ENCODE results near the gene ANKRD63. TPM values are rescaled to one million over a fixed set of nuclear protein-coding genes. Genes with fewer than 3 reads are reported as not detected.

The ANKRD63 gene
- polyA plus RNA-seq, 1 donor: 0.16 TPM

DNA sequence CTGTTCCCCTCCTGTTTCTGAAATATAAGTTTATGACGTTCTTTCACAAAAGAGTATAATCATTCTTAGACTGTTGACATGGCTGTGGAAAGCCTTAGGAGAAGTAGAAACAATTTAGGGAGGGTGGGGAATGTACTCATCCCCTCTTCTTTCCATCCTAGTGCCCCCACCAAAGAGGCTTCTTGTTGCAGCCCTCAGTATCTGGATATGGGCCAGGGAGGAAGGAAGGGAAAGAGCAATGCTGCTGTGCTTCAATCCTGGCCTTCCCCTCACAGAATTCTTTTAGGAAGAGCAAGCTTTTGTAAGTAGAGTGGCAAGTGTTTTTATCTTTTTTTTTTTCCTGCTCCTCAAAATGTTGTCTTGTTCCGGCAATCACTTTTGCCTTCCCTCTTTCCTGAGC, 42.3 kb upstream of the ANKRD63 start:
- no peaks in the 10 kb centered on the region for H3K36me3 ChIP-seq (ENCODE audit: control insufficient read depth, insufficient read depth, low read length)
- no peaks in the 10 kb centered on the region for H3K9me3 ChIP-seq (ENCODE audit: control insufficient read depth, low read depth, low read length)
- H3K4me1 ChIP-seq (ENCODE audit: control insufficient read depth, insufficient read depth, low read length): peaks cover 6% of the 10 kb centered on the region
- peak overlapping the region; percentile 52 for H3K4me3 ChIP-seq (ENCODE audit: low read length)
- 83% methylated on average over 1 of the region's 2 CpGs for WGBS (ENCODE audit: insufficient coverage, low lambda C conversion rate)
- DNase-seq: no peak
- H3K27me3 ChIP-seq (ENCODE audit: control insufficient read depth, insufficient read depth, low read length): peaks cover 3% of the 10 kb centered on the region
- no peak overlapping the region for H3K27ac ChIP-seq (ENCODE audit: low read length)

DNA sequence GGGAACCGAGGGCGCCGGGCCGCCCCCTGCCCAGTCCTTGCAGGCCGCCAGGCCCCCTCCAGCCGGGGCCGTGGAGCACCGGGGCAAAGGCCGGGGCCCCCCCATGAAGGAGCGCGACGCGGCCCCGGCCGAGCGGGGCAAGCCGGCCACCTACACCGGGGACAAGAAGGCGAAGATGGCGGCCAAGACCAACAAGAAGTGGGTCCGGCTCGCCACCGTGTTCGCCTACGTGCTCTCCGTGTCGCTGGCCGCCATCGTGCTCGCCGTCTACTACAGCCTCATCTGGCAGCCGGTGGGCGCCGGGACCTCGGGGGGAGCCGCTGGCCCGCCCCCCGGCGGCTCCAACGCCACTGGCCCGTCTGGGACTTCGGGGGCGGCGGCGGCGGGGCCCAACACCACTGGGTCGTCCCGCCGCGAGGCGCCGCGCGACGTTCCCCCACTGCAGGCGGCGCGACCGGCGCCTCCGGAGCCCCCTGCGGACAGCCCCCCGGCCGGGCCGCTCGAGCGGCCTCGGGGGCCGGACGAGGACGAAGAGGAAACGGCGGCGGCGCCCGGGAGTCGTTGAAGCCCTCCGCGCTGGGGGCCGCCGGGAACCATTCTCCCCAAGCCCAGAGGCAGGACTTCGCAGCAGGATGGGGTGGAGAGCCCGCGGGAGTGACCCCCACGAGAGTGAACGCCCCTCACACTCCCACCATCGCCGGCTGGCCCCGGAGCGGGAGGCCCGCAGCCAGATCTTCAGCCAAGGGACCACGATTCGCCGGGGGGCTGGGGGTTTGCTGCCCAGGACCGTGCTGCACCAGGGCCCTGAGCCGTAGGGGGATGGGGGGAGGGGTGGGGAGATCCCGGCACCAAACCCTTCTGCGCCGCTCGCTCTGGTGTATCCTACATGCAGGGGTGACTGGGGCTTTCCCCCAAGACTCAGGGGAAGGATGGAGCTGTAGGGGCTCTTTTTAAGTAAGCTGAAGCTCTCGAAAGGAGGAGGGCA, 41.4 kb upstream of the ANKRD63 start:
- WGBS (ENCODE audit: insufficient coverage, low lambda C conversion rate): no CpG with 5 or more reads among the region's 101 CpGs
- Histone ChIP-seq H3K36me3 (ENCODE audit: control insufficient read depth, insufficient read depth, low read length) (no peaks in the 10 kb centered on the region), H3K4me1 (ENCODE audit: control insufficient read depth, insufficient read depth, low read length) (peaks cover 6% of the 10 kb centered on the region), H3K9me3 (ENCODE audit: control insufficient read depth, low read depth, low read length) (no peaks in the 10 kb centered on the region), H3K4me3 (ENCODE audit: low read length) (peak overlapping the region; percentile 52), H3K27me3 (ENCODE audit: control insufficient read depth, insufficient read depth, low read length) (peaks cover 3% of the 10 kb centered on the region), H3K27ac (ENCODE audit: low read length) (no peak overlapping the region)
- peak in 1 of 2 donors; percentile 43 for DNase-seq

DNA sequence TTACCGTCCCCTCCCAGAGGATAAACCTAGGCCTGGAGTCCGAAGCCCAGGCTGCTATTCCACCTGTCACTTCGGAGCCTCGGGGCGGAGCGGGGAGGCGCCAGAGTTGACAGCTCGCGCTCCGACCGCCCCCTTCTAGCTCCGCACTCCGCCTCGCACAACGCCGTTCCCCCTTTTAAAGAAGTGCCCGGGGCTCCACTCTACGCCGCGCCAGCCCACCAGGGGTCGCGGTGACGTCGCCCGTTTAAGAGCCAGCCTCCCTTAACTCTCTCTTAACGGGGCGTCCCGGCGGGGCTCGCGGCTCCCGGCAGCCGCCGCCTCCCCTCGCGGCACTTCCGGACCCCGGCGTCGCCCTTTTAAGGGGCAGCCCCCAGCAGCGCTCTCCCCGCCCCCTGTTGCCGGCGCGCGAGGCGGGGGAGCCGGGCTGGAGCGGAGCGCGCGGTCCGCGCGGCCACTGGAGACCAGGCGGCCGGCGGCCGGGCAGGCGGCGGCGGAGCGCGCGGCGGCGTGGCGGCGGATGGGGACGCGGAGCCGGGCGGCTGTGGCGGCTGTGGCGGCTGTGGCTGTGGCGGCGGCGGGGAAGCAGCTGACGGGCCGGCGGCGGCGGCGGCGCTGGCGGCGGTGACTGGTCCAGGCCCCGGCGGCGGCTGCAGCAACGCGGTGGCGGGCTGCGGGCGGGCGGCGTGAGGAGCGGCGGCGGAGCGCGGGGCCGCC, 40.5 kb upstream of the ANKRD63 start, which contains the start of gene INAFM2:
INAFM2 (plus strand) TSS at position 454 of the 714 bp plus-strand sequence. CDS start 364 bp downstream, outside the sequence.
- no CpG with 5 or more reads among the region's 103 CpGs for WGBS (ENCODE audit: insufficient coverage, low lambda C conversion rate)
- DNase-seq: peak; percentile 92 to 97
- Histone ChIP-seq H3K4me3 (ENCODE audit: low read length) (peak within 1 kb of the TSS; percentile 52), H3K27ac (ENCODE audit: low read length) (peak within 1 kb of the TSS; percentile 31), H3K27me3 (ENCODE audit: control insufficient read depth, insufficient read depth, low read length) (peaks cover 3% of the 10 kb centered on the region), H3K4me1 (ENCODE audit: control insufficient read depth, insufficient read depth, low read length) (peaks cover 6% of the 10 kb centered on the region), H3K36me3 (ENCODE audit: control insufficient read depth, insufficient read depth, low read length) (no peaks in the 10 kb centered on the region), H3K9me3 (ENCODE audit: control insufficient read depth, low read depth, low read length) (no peaks in the 10 kb centered on the region)

DNA sequence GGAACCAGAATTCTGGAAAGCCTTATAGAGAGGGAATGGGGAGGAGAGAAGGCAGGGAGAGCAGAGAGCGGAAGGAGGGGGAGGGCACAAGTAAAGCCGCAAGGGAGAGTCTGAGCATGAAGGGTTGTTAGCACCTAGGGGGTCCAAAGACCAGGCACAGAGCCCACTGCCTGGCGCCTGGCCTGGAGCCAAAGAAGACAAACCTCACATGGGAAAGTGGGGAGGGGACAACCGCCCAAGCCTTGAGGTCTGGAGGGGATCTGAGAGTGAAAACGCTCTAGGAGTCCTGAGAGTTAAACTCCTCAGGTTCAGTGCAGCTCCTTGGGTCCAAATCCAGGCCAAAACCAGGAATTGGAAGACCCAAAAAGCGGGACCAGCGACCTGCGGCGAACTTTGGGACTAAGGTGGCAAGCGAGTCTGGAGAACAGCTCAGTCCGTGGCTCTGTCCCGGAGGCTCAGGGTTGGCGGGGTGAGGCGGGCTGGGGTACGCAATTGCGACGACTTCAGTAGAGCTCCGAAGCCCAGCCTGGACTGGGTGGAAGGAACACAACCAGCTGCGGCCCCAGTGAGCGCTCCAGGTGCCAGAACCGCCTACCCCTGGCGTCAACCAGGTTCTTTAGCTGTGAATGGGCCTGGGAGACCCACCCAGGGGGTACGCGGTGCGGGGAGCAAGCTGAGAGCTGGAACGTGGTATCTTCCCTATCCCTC, 39.8 kb upstream of the ANKRD63 start:
- WGBS (ENCODE audit: insufficient coverage, low lambda C conversion rate): no CpG with 5 or more reads among the region's 26 CpGs
- Histone ChIP-seq H3K4me3 (ENCODE audit: low read length) (peak overlapping the region; percentile 37), H3K27me3 (ENCODE audit: control insufficient read depth, insufficient read depth, low read length) (peaks cover 3% of the 10 kb centered on the region), H3K27ac (ENCODE audit: low read length) (peak overlapping the region; percentile 31), H3K9me3 (ENCODE audit: control insufficient read depth, low read depth, low read length) (no peaks in the 10 kb centered on the region), H3K4me1 (ENCODE audit: control insufficient read depth, insufficient read depth, low read length) (peaks cover 6% of the 10 kb centered on the region), H3K36me3 (ENCODE audit: control insufficient read depth, insufficient read depth, low read length) (no peaks in the 10 kb centered on the region)
- peak in 1 of 2 donors; percentile 39 for DNase-seq

DNA sequence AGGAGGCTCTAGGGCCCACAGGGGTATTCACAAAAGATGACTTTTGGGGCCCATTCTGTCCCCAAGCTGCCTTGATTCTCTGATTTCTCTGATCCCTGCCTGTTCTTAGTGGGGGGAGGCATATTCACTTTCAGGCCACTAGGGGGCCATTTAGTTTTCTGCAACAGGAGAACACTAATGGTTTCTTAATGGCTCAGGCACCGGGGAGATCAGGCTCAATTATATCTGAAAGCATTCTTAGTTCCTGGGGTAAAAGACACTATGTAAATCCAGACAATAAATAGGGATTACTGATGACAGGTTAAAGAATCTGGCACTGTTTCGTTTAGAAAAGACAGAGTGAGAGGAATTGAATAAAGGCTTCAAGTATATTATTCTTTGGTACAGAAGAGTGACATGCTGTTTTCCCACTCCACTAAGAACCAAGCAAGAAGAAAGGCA, 38.1 kb upstream of the ANKRD63 start:
- Histone ChIP-seq H3K27ac (ENCODE audit: low read length) (no peak overlapping the region), H3K9me3 (ENCODE audit: control insufficient read depth, low read depth, low read length) (no peaks in the 10 kb centered on the region), H3K36me3 (ENCODE audit: control insufficient read depth, insufficient read depth, low read length) (no peaks in the 10 kb centered on the region), H3K4me1 (ENCODE audit: control insufficient read depth, insufficient read depth, low read length) (peaks cover 6% of the 10 kb centered on the region), H3K27me3 (ENCODE audit: control insufficient read depth, insufficient read depth, low read length) (peaks cover 6% of the 10 kb centered on the region), H3K4me3 (ENCODE audit: low read length) (no peak overlapping the region)
- DNase-seq: peak in 1 of 2 donors; percentile 52
- WGBS (ENCODE audit: insufficient coverage, low lambda C conversion rate): 0% methylated on average over 1 of the region's 2 CpGs

DNA sequence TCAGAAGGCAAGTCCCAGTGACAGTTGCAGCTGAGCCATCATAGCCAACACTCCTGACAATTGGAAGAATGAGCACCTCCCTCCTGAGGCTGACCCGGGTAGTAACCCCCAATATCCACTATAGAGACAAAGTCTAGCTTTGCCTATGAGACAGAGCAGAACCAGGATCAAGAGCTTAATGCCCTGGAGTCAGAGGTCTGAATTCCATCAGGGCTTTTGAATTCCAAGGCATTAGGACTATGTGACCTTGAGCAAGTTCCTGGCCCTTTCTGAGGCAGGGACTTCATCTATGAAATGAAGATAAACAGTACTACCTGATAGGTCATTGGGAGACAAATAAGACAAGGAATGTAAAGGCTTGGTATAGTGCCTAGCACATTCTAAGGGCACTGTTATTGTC, 37.5 kb upstream of the ANKRD63 start:
- H3K36me3 ChIP-seq (ENCODE audit: control insufficient read depth, insufficient read depth, low read length): no peaks in the 10 kb centered on the region
- peaks cover 6% of the 10 kb centered on the region for H3K27me3 ChIP-seq (ENCODE audit: control insufficient read depth, insufficient read depth, low read length)
- no peaks in the 10 kb centered on the region for H3K9me3 ChIP-seq (ENCODE audit: control insufficient read depth, low read depth, low read length)
- DNase-seq: no peak
- H3K27ac ChIP-seq (ENCODE audit: low read length): no peak overlapping the region
- H3K4me3 ChIP-seq (ENCODE audit: low read length): no peak overlapping the region
- no CpG with 5 or more reads among the region's 1 CpG for WGBS (ENCODE audit: insufficient coverage, low lambda C conversion rate)
- H3K4me1 ChIP-seq (ENCODE audit: control insufficient read depth, insufficient read depth, low read length): peaks cover 6% of the 10 kb centered on the region

DNA sequence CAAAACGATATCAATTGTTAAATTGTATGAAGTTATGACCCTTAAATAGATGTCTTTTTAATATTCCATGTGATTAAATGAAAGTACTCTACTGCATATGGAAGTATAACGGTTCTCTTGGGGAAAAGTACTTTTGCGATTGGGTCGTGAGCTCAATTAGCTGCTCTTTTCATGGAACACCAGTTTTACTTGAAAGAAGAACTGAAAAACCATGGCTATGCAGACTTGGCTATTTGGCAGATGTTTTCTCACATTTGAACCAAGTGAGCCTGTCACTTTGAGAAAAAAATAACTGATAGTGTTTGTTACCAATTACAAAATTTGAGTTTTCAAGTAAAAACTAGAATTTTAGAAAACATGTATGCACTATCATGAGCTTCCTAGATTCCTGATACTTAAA, 34.7 kb upstream of the ANKRD63 start:
- Histone ChIP-seq H3K27me3 (ENCODE audit: control insufficient read depth, insufficient read depth, low read length) (peaks cover 3% of the 10 kb centered on the region), H3K27ac (ENCODE audit: low read length) (no peak overlapping the region), H3K36me3 (ENCODE audit: control insufficient read depth, insufficient read depth, low read length) (no peaks in the 10 kb centered on the region), H3K4me3 (ENCODE audit: low read length) (no peak overlapping the region), H3K4me1 (ENCODE audit: control insufficient read depth, insufficient read depth, low read length) (peaks cover under 1% of the 10 kb centered on the region), H3K9me3 (ENCODE audit: control insufficient read depth, low read depth, low read length) (no peaks in the 10 kb centered on the region)
- no peak for DNase-seq
- 90% methylated on average over 2 of the region's 4 CpGs for WGBS (ENCODE audit: insufficient coverage, low lambda C conversion rate)

DNA sequence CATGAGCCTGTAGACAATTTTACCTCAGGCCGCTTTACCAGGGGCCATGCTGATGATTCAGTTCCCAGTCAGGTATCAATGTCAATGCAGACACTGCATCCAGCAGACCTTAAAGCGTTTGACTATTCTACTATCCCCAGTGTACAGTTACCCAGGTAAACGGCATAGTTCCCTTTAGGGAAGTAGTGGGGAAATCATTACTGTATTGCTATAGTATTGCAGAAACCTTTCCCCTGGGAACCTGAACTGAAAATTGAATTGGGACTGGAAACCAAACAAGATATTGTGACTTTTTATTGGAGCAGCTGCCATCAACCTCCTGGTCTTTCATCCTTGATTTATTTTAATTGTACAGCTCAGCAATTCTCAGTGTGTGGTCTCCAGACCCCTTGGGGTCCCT, 34.1 kb upstream of the ANKRD63 start:
- no peak overlapping the region for H3K4me3 ChIP-seq (ENCODE audit: low read length)
- H3K27ac ChIP-seq (ENCODE audit: low read length): no peak overlapping the region
- H3K4me1 ChIP-seq (ENCODE audit: control insufficient read depth, insufficient read depth, low read length): no peaks in the 10 kb centered on the region
- peaks cover 7% of the 10 kb centered on the region for H3K27me3 ChIP-seq (ENCODE audit: control insufficient read depth, insufficient read depth, low read length)
- WGBS (ENCODE audit: insufficient coverage, low lambda C conversion rate): no CpG with 5 or more reads among the region's 3 CpGs
- no peak for DNase-seq
- no peaks in the 10 kb centered on the region for H3K36me3 ChIP-seq (ENCODE audit: control insufficient read depth, insufficient read depth, low read length)
- no peaks in the 10 kb centered on the region for H3K9me3 ChIP-seq (ENCODE audit: control insufficient read depth, low read depth, low read length)

DNA sequence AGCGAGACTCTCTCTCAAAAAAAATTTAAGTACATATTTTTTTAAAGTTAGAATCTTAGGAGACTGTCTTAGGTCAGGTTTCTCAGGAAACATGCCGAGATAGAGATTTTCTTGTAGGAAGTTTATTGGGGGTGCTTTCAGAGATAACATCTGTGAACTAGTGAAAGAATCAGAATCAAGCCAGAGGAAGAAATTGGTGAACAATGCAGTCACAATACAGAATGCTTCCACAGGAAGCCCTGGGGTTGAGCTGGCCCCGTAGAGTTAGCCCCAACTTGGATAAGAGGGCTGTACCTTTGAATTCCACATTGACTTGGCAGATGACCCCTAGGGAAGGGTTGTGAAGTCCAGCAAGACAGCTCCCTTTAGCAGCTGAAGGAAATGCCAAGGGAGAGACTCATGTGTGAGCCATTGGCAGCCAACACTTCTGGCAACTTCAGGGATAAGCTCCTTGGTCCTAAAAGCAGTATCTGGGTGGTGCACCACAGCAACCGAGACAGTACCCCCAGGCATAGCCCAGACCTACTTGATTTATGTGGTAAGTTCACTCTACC, 31.9 kb upstream of the ANKRD63 start:
- Histone ChIP-seq H3K36me3 (ENCODE audit: control insufficient read depth, insufficient read depth, low read length) (no peaks in the 10 kb centered on the region), H3K9me3 (ENCODE audit: control insufficient read depth, low read depth, low read length) (no peaks in the 10 kb centered on the region), H3K4me3 (ENCODE audit: low read length) (no peak overlapping the region), H3K27me3 (ENCODE audit: control insufficient read depth, insufficient read depth, low read length) (peaks cover 16% of the 10 kb centered on the region), H3K4me1 (ENCODE audit: control insufficient read depth, insufficient read depth, low read length) (no peaks in the 10 kb centered on the region), H3K27ac (ENCODE audit: low read length) (no peak overlapping the region)
- no CpG with 5 or more reads among the region's 4 CpGs for WGBS (ENCODE audit: insufficient coverage, low lambda C conversion rate)
- DNase-seq: no peak

All from large intestine (tissue), 3 donors.